K562 (cell line): ENCODE measurements around the gene RPTOR. TPM values are rescaled to one million over a fixed set of nuclear protein-coding genes. Genes with fewer than 3 reads are reported as not detected.

ENCODE experiments used
- ATAC-seq: fragments of 200-7000 bp; cut with Tn5 transposase; 3 replicates; pipeline ENCODE4 v1.9.1; 2020; ENCODE audit warnings: moderate library complexity
- BruUV-seq: library from RNA; stranded (reverse); fragments of 400-500 nt; replicated peaks from 2 replicates; lab custom pipeline; 2021; lab: Mats Ljungman, UMichigan
- CTCF ChIA-PET: fragments of 300-600 bp; formaldehyde crosslinking; extraction: SDS; loops from one replicate; lab custom pipeline; 2021; ENCODE audit warnings: low intra/inter-chr PET ratio; lab: Yijun Ruan, JAX
- POLR2A ChIA-PET: fragments of 300-600, 350-650 bp; sonication (Branson Sonifier 250); formaldehyde crosslinking; extraction: SDS; loops from one replicate; lab custom pipeline; 2021; ENCODE audit warnings: antibody characterized with exemption, inconsistent platforms; lab: Yijun Ruan, JAX
- DNase-seq, 4 experiments: peaks; one replicate each; pipeline versions ENCODE4 v3.0.0 to v3.0.0-alpha.2; 2011 to 2018; ENCODE audit warnings: low spot score in 3 of 4, mixed read lengths in 3 of 4; ENCODE audit errors: extremely low read depth in 1 of 4
- FAIRE-seq: peaks from 2 replicates; lab custom pipeline; 2011; peaks lifted over from hg19 to GRCh38; lab: Jason Lieb, UNC
- H2AFZ ChIP-seq: 2 replicates; pipeline ENCODE4 v1.6.0; 2011; ENCODE audit warnings: low read depth, low read length, control low read depth, inconsistent platforms
- H3K27ac ChIP-seq: fragments of 200-600 bp; 3 replicates; pipeline ENCODE4 v1.8.0; 2011; ENCODE audit warnings: low read depth, mild to moderate bottlenecking, control low read depth, inconsistent platforms, low read length, moderate library complexity, mixed read lengths; ENCODE audit errors: extremely low read depth
- H3K27me3 ChIP-seq, 2 experiments: fragments of 300-600 bp in 1 of 2; 2 replicates in 1 of 2; 3 replicates in 1 of 2; pipeline versions ENCODE4 v1.6.0 to v1.8.0; 2011; ENCODE audit warnings: inconsistent platforms in 2 of 2, low read length in 2 of 2, mild to moderate bottlenecking in 1 of 2, mixed read lengths in 1 of 2, moderate library complexity in 1 of 2; ENCODE audit not compliant: control insufficient read depth in 2 of 2, insufficient read depth in 2 of 2
- H3K36me3 ChIP-seq: fragments of 300-600 bp; 3 replicates; pipeline ENCODE4 v1.8.0; 2011; ENCODE audit warnings: mild to moderate bottlenecking, low read length, inconsistent platforms; ENCODE audit not compliant: control insufficient read depth, insufficient read depth
- H3K4me1 ChIP-seq, 2 experiments: fragments of 200-600 bp in 1 of 2; replicated peaks in 1 of 2; 2 replicates in 1 of 2; 3 replicates in 1 of 2; pipeline versions ENCODE4 v1.5.1 to v1.8.0; 2011; ENCODE audit warnings: inconsistent platforms in 2 of 2, low read length in 2 of 2, mild to moderate bottlenecking in 1 of 2, mixed read lengths in 1 of 2, moderate library complexity in 1 of 2; ENCODE audit not compliant: control insufficient read depth in 2 of 2, insufficient read depth in 2 of 2
- H3K4me2 ChIP-seq: 2 replicates; pipeline ENCODE4 v1.6.1; 2011; ENCODE audit warnings: low read length, control low read depth, inconsistent platforms, mixed read lengths; ENCODE audit not compliant: insufficient read depth
- H3K4me3 ChIP-seq: fragments of 200-600 bp; sonication (generic), shearing (Covaris generic); 2 replicates; pipeline ENCODE4 v1.5.1; 2016; ENCODE audit warnings: control low read depth, inconsistent platforms
- H3K79me2 ChIP-seq: fragments of 200-600 bp; 3 replicates; pipeline ENCODE4 v1.8.0; 2011; ENCODE audit warnings: low read length, inconsistent platforms; ENCODE audit not compliant: control insufficient read depth, insufficient read depth
- H3K9ac ChIP-seq, 2 experiments: 2 replicates each; pipeline versions ENCODE4 v1.6.0 to v1.6.1; 2011; ENCODE audit warnings: low read depth in 2 of 2, low read length in 2 of 2, control low read depth in 1 of 2, inconsistent platforms in 1 of 2, mild to moderate bottlenecking in 1 of 2, mixed read lengths in 1 of 2; ENCODE audit not compliant: insufficient read depth in 1 of 2
- H3K9me1 ChIP-seq: one replicate; pipeline ENCODE4 v1.6.0; 2011; ENCODE audit warnings: inconsistent platforms, mild to moderate bottlenecking, low read length, moderate library complexity; ENCODE audit not compliant: control insufficient read depth, insufficient read depth
- H3K9me3 ChIP-seq: replicated peaks from 2 replicates; pipeline ENCODE4 v1.5.1; 2011; ENCODE audit warnings: low read depth, low read length, inconsistent platforms; ENCODE audit not compliant: control insufficient read depth, insufficient read depth
- H4K20me1 ChIP-seq: replicated peaks from 2 replicates; pipeline ENCODE4 v1.6.1; 2011; ENCODE audit warnings: low read length, inconsistent platforms, mixed read lengths; ENCODE audit not compliant: control insufficient read depth, insufficient read depth
- ZFX ChIP-seq: sonication (generic); formaldehyde crosslinking; IDR thresholded peaks from 2 replicates; pipeline ENCODE4 v1.8.0; 2022; ENCODE audit warnings: mild to moderate bottlenecking, missing genetic modification reagents, moderate library complexity
- WGBS: fragments of 100-300 bp; shearing (Covaris generic); methylation state at CpG from one replicate; pipeline ENCODE4 v1.1.6; 2016; ENCODE audit warnings: low coverage, mixed read lengths; ENCODE audit not compliant: insufficient coverage; ENCODE audit errors: missing lambda C conversion rate; 5-methylcytosine and 5-hydroxymethylcytosine counted together
- in situ Hi-C: fragments of 300-500 bp; cut with MboI; formaldehyde crosslinking; loops from 4 replicates; pipeline ENCODE4 v1.15.0; 2018; ENCODE audit warnings: inconsistent platforms, mixed read lengths
- intact Hi-C: fragments of 100-400 bp; cut with micrococcal nuclease; formaldehyde crosslinking; loops from 2 replicates; pipeline ENCODE4 v1.14.2; 2022
- polyA plus RNA-seq, 8 experiments: library from polyadenylated mRNA; depleted of rRNA in 4 of 8; stranded (reverse) in 5 of 8; unstranded in 3 of 8; fragments of >200 nt; fragmentation: Nextera tagmentation in 2 of 8; fragmentation: Illumina TruSeq in 1 of 8; extraction: Ambion mirVana in 2 of 8; extraction: Trizol in 1 of 8; gene quantifications; 2 replicates each; pipeline versions ENCODE4 v1.2.1 to v1.2.3, GENCODE V29; 2011 to 2014; ENCODE audit warnings: inconsistent platforms in 1 of 8, missing spikeins in 1 of 8
- total RNA-seq, 7 experiments: library from RNA; depleted of rRNA in 6 of 7; stranded (reverse); fragments of >200 nt in 6 of 7; fragmentation: Illumina TruSeq in 2 of 7; extraction: Trizol in 2 of 7; gene quantifications; 2 replicates each; pipeline versions ENCODE4 v1.2.1 to v1.2.3, GENCODE V29; 2011 to 2021; ENCODE audit warnings: low replicate concordance in 1 of 7
- TF ChIP-seq, protein P1 (sequence below): sonication (generic); formaldehyde crosslinking; IDR thresholded peaks from 2 replicates; pipeline ENCODE4 v1.8.1; 2023; ENCODE audit warnings: mild to moderate bottlenecking, missing genetic modification reagents, moderate library complexity

Gene RPTOR
- total and polyA plus RNA-seq, 9 of the 15 experiments (the other 6 are each of a cell fraction or from before 2014, with no cell fraction given) = 0.24 to 54.1 (median 10.2) TPM

DNA sequence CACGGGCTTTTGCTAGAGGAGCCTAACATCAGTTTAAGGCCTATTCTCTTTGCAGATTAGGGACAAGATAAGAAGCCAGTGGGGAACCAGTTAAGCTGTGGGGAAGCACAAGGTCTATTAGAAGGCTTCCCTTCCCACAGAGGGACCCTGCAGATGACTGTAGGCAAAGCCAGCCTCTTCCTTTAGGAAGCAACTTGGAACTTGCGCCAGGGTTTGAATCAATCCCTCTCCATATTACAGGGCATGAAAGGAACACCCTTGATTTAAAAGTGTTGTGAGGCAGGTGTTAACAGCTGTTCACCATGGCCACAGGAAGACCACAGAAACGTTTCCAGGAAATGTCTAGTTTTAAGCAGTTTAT lies 77.3 kb downstream of the RPTOR start:
- no TSS peak for BruUV-seq
- FAIRE-seq = no peak
- CTCF ChIA-PET = no interaction called here
- intact Hi-C loops (no loop called here), in situ Hi-C loops (no loop called here)
- Histone ChIP-seq H3K36me3 (peaks cover 8% of the 10 kb centered on the region), H3K4me2 (no peak overlapping the region), H3K27ac (no peak overlapping the region), H3K79me2 (peaks cover 52% of the 10 kb centered on the region), H3K4me1 (peaks cover 7 to 9% of the 10 kb centered on the region in 2 experiments; a peak in 4 of 5 replicates), H3K9ac (peak overlapping the region in 1 of 2 experiments; percentile 24; a peak in 1 of 4 replicates), H4K20me1 (peaks cover 12% of the 10 kb centered on the region; the same call in 1 of the 2 replicates), H3K9me3 (no peaks in the 10 kb centered on the region), H3K27me3 (no peaks in the 10 kb centered on the region), H3K9me1 (no peaks in the 10 kb centered on the region), H2AFZ (no peak overlapping the region), H3K4me3 (no peak overlapping the region)
- 40% methylated on average over 3 of the region's 3 CpGs for WGBS
- no peak for DNase-seq
- POLR2A ChIA-PET = interaction anchor here (0.5 to 1.1 kb wide), 2 partner anchors 10 to 29 kb away, joined by 3 to 4 read pairs; no protein-coding TSS in a partner anchor
- peak; percentile 45; the same call in 1 of the 3 replicates for ATAC-seq
- TF ChIP-seq, protein P1, sequence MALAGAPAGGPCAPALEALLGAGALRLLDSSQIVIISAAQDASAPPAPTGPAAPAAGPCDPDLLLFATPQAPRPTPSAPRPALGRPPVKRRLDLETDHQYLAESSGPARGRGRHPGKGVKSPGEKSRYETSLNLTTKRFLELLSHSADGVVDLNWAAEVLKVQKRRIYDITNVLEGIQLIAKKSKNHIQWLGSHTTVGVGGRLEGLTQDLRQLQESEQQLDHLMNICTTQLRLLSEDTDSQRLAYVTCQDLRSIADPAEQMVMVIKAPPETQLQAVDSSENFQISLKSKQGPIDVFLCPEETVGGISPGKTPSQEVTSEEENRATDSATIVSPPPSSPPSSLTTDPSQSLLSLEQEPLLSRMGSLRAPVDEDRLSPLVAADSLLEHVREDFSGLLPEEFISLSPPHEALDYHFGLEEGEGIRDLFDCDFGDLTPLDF (CRISPR knock-in tag) = no peak
- 0 out of 2 replicates have a peak, but pooled peaks have one; percentile 24 for TF ChIP-seq ZFX (CRISPR knock-in tag)

DNA sequence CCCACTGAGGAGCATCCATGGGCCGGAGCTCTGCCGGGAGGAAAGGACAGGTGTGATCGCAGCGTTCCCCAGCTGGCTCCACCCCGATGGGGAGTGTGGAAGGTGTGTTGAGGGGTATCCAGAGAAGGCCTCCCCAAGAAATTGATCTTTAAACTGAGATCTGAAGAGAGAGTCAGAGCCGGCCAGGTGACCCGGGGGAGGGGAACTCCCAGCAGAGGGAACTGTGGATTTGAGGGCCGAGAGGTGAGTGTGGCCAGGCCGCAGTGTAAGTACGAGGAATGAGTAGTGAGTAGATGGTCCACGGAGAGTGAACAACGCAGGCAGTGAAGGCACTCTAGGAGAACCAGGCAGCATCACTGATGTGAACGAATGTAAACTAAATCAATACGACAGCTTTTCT lies 80.2 kb downstream of the RPTOR start:
- H3K9me3 ChIP-seq = no peaks in the 10 kb centered on the region
- ChIA-PET POLR2A (no interaction called here), CTCF (no interaction called here)
- WGBS = 89% methylated on average over 13 of the region's 14 CpGs
- no peak overlapping the region for H3K27ac ChIP-seq
- H3K4me3 ChIP-seq = no peak overlapping the region
- in situ Hi-C loops = no loop called here
- intact Hi-C loops = no loop called here
- DNase-seq (no peak), ATAC-seq (no peak), FAIRE-seq (no peak)
- peaks cover 7 to 9% of the 10 kb centered on the region in 2 experiments; a peak in 4 of 5 replicates for H3K4me1 ChIP-seq
- H4K20me1 ChIP-seq = peaks cover 12% of the 10 kb centered on the region; the same call in 1 of the 2 replicates
- no peak overlapping the region for H3K4me2 ChIP-seq
- peaks cover 37% of the 10 kb centered on the region for H3K79me2 ChIP-seq
- H3K27me3 ChIP-seq = no peaks in the 10 kb centered on the region
- H3K36me3 ChIP-seq = peaks cover 11% of the 10 kb centered on the region
- no peak overlapping the region for H2AFZ ChIP-seq
- BruUV-seq = no TSS peak
- no peak overlapping the region for H3K9ac ChIP-seq
- H3K9me1 ChIP-seq = no peaks in the 10 kb centered on the region
